ENCODE measurements around the gene IER5L. TPM values are rescaled to one million over a fixed set of nuclear protein-coding genes. Genes with fewer than 3 reads are reported as not detected.

IER5L gene
- total and polyA plus RNA-seq, 2 experiments from 2014 or later: 38.0 to 39.7 TPM

GRCh38 chr9:129185991-129186390 lies 7.9 kb upstream of the IER5L start:
- Histone ChIP-seq H3K4me3 (no peak overlapping the region), H3K9me2 (replicated peaks; ENCODE audit: insufficient read depth) (no peaks in the 10 kb centered on the region), H3K36me3 (replicated peaks; ENCODE audit: insufficient read depth, low read depth) (no peaks in the 10 kb centered on the region), H3K4me1 (ENCODE audit: insufficient read depth) (peaks cover 38% of the 10 kb centered on the region), H3K79me2 (no peaks in the 10 kb centered on the region), H4K20me1 (ENCODE audit: insufficient read depth, poor library complexity, severe bottlenecking) (no peaks in the 10 kb centered on the region), H3K4me2 (no peak overlapping the region), H2AFZ (no peak overlapping the region), H3K27ac (no peak overlapping the region), H3K27me3 (no peaks in the 10 kb centered on the region), H3K9me3 (ENCODE audit: low read depth) (no peaks in the 10 kb centered on the region)
- 90% methylated on average over 10 of the region's 10 CpGs for WGBS (ENCODE audit: low lambda C conversion rate, missing lambda C conversion rate)
- TF ChIP-seq CTCF (IDR thresholded peaks at IDR 0.05; ENCODE audit: poor library complexity) (no peak), EZH2phosphoT487 (IDR thresholded peaks at IDR 0.05; ENCODE audit: low read depth, severe bottlenecking, unreplicated experiment) (no peak), EZH2 (IDR thresholded peaks at IDR 0.05; ENCODE audit: borderline replicate concordance) (no peak)
- no peak for DNase-seq (ENCODE audit: low spot score)

GRCh38 chr9:129185402-129185801 lies 7.3 kb upstream of the IER5L start:
- no peak for DNase-seq (ENCODE audit: low spot score)
- Histone ChIP-seq H3K9me3 (ENCODE audit: low read depth) (no peaks in the 10 kb centered on the region), H3K79me2 (no peaks in the 10 kb centered on the region), H3K4me1 (ENCODE audit: insufficient read depth) (peaks cover 43% of the 10 kb centered on the region), H4K20me1 (ENCODE audit: insufficient read depth, poor library complexity, severe bottlenecking) (no peaks in the 10 kb centered on the region), H3K9me2 (replicated peaks; ENCODE audit: insufficient read depth) (no peaks in the 10 kb centered on the region), H3K27ac (no peak overlapping the region), H2AFZ (no peak overlapping the region), H3K36me3 (replicated peaks; ENCODE audit: insufficient read depth, low read depth) (no peaks in the 10 kb centered on the region), H3K4me3 (no peak overlapping the region), H3K4me2 (no peak overlapping the region), H3K27me3 (no peaks in the 10 kb centered on the region)
- 98% methylated on average over 6 of the region's 6 CpGs for WGBS (ENCODE audit: low lambda C conversion rate, missing lambda C conversion rate)
- TF ChIP-seq EZH2phosphoT487 (IDR thresholded peaks at IDR 0.05; ENCODE audit: low read depth, severe bottlenecking, unreplicated experiment) (no peak), EZH2 (IDR thresholded peaks at IDR 0.05; ENCODE audit: borderline replicate concordance) (no peak), CTCF (IDR thresholded peaks at IDR 0.05; ENCODE audit: poor library complexity) (no peak)

- H3K9me3 ChIP-seq (ENCODE audit: low read depth): no peaks in the 10 kb centered on the region
- DNase-seq (ENCODE audit: low spot score): no peak
- peak overlapping the region; percentile 32 for H2AFZ ChIP-seq
- H4K20me1 ChIP-seq (ENCODE audit: insufficient read depth, poor library complexity, severe bottlenecking): no peaks in the 10 kb centered on the region
- no peak for TF ChIP-seq EZH2 (IDR thresholded peaks at IDR 0.05; ENCODE audit: borderline replicate concordance)
- no peak for TF ChIP-seq CTCF (IDR thresholded peaks at IDR 0.05; ENCODE audit: poor library complexity)
- TF ChIP-seq EZH2phosphoT487 (IDR thresholded peaks at IDR 0.05; ENCODE audit: low read depth, severe bottlenecking, unreplicated experiment): no peak
- H3K36me3 ChIP-seq (replicated peaks; ENCODE audit: insufficient read depth, low read depth): no peaks in the 10 kb centered on the region
- no peaks in the 10 kb centered on the region for H3K9me2 ChIP-seq (replicated peaks; ENCODE audit: insufficient read depth)
- peak overlapping the region; percentile 64 for H3K4me2 ChIP-seq
- no peaks in the 10 kb centered on the region for H3K27me3 ChIP-seq
- no peaks in the 10 kb centered on the region for H3K79me2 ChIP-seq
- H3K27ac ChIP-seq: peak overlapping the region; percentile 95
- H3K4me1 ChIP-seq (ENCODE audit: insufficient read depth): peaks cover 44% of the 10 kb centered on the region
- 36% methylated on average over 9 of the region's 9 CpGs for WGBS (ENCODE audit: low lambda C conversion rate, missing lambda C conversion rate)
- no peak overlapping the region for H3K4me3 ChIP-seq
Measured at GRCh38 chr9:129184596-129185122, 6.6 kb upstream of the IER5L start.

GRCh38 chr9:129184219-129184524 lies 6.1 kb upstream of the IER5L start:
- H4K20me1 ChIP-seq (ENCODE audit: insufficient read depth, poor library complexity, severe bottlenecking): no peaks in the 10 kb centered on the region
- WGBS (ENCODE audit: low lambda C conversion rate, missing lambda C conversion rate): 32% methylated on average over 7 of the region's 7 CpGs
- no peaks in the 10 kb centered on the region for H3K9me2 ChIP-seq (replicated peaks; ENCODE audit: insufficient read depth)
- no peaks in the 10 kb centered on the region for H3K27me3 ChIP-seq
- peaks cover 49% of the 10 kb centered on the region for H3K4me1 ChIP-seq (ENCODE audit: insufficient read depth)
- no peaks in the 10 kb centered on the region for H3K79me2 ChIP-seq
- peak; percentile 41 for DNase-seq (ENCODE audit: low spot score)
- H3K9me3 ChIP-seq (ENCODE audit: low read depth): no peaks in the 10 kb centered on the region
- H3K36me3 ChIP-seq (replicated peaks; ENCODE audit: insufficient read depth, low read depth): no peaks in the 10 kb centered on the region
- no peak overlapping the region for H3K4me3 ChIP-seq
- H3K27ac ChIP-seq: peak overlapping the region; percentile 95
- peak overlapping the region; percentile 32 for H2AFZ ChIP-seq
- TF ChIP-seq EZH2phosphoT487 (IDR thresholded peaks at IDR 0.05; ENCODE audit: low read depth, severe bottlenecking, unreplicated experiment) (no peak), EZH2 (IDR thresholded peaks at IDR 0.05; ENCODE audit: borderline replicate concordance) (no peak), CTCF (IDR thresholded peaks at IDR 0.05; ENCODE audit: poor library complexity) (no peak)
- peak overlapping the region; percentile 64 for H3K4me2 ChIP-seq
